Thyroid gland (tissue), 4 donors: ENCODE data around the gene KRIT1. TPM values are rescaled to one million over a fixed set of nuclear protein-coding genes. Genes with fewer than 3 reads are reported as not detected.
"Not testable (repeated sequence)": the region's sequence is repeated elsewhere in the genome, so short reads cannot be mapped to it uniquely, and the experiment has no call there.

Source experiments
- DNase-seq, 2 donors: peaks; one replicate each; pipeline ENCODE4 v3.0.0-alpha.2; 2019
- H3K27ac ChIP-seq, 3 donors: fragments of 200-600 bp; sonication (generic); 1 replicate in 2 of 3; 2 replicates in 1 of 3; pipeline ENCODE4 v1.5.1; 2016 to 2019; ENCODE audit warnings: mild to moderate bottlenecking in 1 of 3, moderate library complexity in 1 of 3
- H3K27me3 ChIP-seq: fragments of 200-600 bp; sonication (generic); one replicate; pipeline ENCODE4 v1.5.1; 2019
- H3K36me3 ChIP-seq, 2 donors: fragments of 200-600 bp; sonication (generic); one replicate each; pipeline ENCODE4 v1.5.1; 2016 to 2019
- H3K4me1 ChIP-seq, 2 donors: fragments of 200-600 bp; sonication (generic); one replicate each; pipeline ENCODE4 v1.5.1; 2017 to 2019
- H3K4me3 ChIP-seq, 3 donors: fragments of 200-600 bp; sonication (generic); replicated peaks in 1 of 3; 1 replicate in 2 of 3; 2 replicates in 1 of 3; pipeline ENCODE4 v1.5.1; 2016; ENCODE audit warnings: mild to moderate bottlenecking in 1 of 3
- H3K9me3 ChIP-seq: fragments of 200-600 bp; sonication (generic); one replicate; pipeline ENCODE4 v1.5.1; 2017
- POLR2A ChIP-seq, 2 donors: fragments of 450-650 bp; IDR thresholded peaks; one replicate each; pipeline ENCODE4 v1.6.1; 2017; ENCODE audit warnings: antibody characterized with exemption in 2 of 2, mild to moderate bottlenecking in 2 of 2, moderate library complexity in 1 of 2
- WGBS, 2 donors: methylation state at CpG; one replicate each; pipeline ENCODE4 v1.1.5; 2017; 5-methylcytosine and 5-hydroxymethylcytosine counted together
- intact Hi-C: fragments of 100-400 bp; cut with DNase I; formaldehyde crosslinking; loops from one replicate; pipeline ENCODE4 v1.15.1; 2023
- total RNA-seq, 4 donors: library from RNA; depleted of rRNA; stranded (reverse); fragments of >200 nt; gene quantifications; one replicate each; pipeline ENCODE4 v1.2.3, GENCODE V29; 2016
- TF ChIP-seq, protein P1 (sequence below), 6 experiments: fragments of 200-600 bp in 3 of 6; fragments of 450-650 bp in 3 of 6; sonication (generic) in 3 of 6; IDR thresholded peaks; one replicate each; pipeline ENCODE4 v1.5.1; 2016 to 2019; ENCODE audit warnings: antibody characterized with exemption in 6 of 6, mild to moderate bottlenecking in 2 of 6, inconsistent platforms in 1 of 6, moderate library complexity in 1 of 6

KRIT1 gene
- total RNA-seq, 4 donors from 2014 or later = 98.9 to 137 (median 111) TPM

DNA sequence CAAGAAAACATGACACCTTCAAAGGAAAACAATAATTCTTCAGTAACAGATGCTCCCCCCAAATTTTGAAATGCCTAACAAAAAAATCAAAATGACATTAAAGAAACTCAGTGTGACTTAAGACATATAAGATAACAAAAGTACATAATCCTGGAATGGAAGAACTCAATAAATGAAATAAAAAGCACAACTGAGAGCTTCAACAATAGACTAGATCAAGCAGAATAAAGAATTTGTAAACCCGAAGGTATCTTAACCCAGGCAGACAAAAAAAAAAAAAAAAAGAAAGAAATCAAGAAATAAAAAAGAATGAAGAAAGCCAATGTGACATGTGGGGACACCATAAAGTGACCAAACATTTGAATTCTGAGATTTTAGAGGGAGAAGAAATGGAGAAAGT, 39.0 kb downstream of the KRIT1 start:
- TF ChIP-seq, protein P1, sequence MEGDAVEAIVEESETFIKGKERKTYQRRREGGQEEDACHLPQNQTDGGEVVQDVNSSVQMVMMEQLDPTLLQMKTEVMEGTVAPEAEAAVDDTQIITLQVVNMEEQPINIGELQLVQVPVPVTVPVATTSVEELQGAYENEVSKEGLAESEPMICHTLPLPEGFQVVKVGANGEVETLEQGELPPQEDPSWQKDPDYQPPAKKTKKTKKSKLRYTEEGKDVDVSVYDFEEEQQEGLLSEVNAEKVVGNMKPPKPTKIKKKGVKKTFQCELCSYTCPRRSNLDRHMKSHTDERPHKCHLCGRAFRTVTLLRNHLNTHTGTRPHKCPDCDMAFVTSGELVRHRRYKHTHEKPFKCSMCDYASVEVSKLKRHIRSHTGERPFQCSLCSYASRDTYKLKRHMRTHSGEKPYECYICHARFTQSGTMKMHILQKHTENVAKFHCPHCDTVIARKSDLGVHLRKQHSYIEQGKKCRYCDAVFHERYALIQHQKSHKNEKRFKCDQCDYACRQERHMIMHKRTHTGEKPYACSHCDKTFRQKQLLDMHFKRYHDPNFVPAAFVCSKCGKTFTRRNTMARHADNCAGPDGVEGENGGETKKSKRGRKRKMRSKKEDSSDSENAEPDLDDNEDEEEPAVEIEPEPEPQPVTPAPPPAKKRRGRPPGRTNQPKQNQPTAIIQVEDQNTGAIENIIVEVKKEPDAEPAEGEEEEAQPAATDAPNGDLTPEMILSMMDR (IDR thresholded peaks at IDR 0.05) = no peak
- no peak for TF ChIP-seq POLR2A (IDR thresholded peaks at IDR 0.05)
- DNase-seq = no peak
- WGBS, 2 donors = 88 to 96% methylated on average over 1 of the region's 1 CpG
- intact Hi-C loops = no loop called here
- Histone ChIP-seq H3K27me3 (no peaks in the 10 kb centered on the region), H3K36me3 (peaks cover 17 to 18% of the 10 kb centered on the region in 2 donors), H3K27ac (no peak overlapping the region), H3K4me1 (no peaks in the 10 kb centered on the region), H3K4me3 (no peak overlapping the region), H3K9me3 (no peaks in the 10 kb centered on the region)

DNA sequence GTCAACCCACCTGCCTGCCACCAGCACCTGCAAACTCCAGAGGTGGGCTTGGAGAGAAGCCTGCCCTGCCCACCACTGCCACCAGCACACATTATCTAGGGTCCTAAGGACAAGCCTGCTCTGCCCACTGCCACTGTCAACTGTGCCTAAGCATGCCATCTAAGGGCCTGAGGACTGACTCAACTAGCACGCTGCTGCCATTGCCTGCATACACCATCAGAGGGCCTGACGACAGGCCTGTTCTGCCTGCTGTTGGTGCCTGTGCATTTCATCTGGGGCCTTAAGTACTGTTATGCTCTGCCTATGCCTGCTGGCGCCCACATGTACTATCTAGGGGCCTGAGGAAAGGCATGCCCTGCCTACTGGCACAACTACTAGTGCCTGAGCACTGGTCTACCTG, 39.7 kb downstream of the KRIT1 start:
- no peaks in the 10 kb centered on the region for H3K27me3 ChIP-seq
- H3K4me3 ChIP-seq = no peak overlapping the region
- H3K36me3 ChIP-seq = peaks cover 11 to 18% of the 10 kb centered on the region in 2 donors
- no peak overlapping the region for H3K27ac ChIP-seq
- no peak for DNase-seq
- no peaks in the 10 kb centered on the region for H3K4me1 ChIP-seq
- TF ChIP-seq, protein P1 (IDR thresholded peaks at IDR 0.05) = no peak
- no peak for TF ChIP-seq POLR2A (IDR thresholded peaks at IDR 0.05)
- intact Hi-C loops = no loop called here
- 100% methylated on average over 1 of the region's 3 CpGs for WGBS, 2 donors
- H3K9me3 ChIP-seq = no peaks in the 10 kb centered on the region

DNA sequence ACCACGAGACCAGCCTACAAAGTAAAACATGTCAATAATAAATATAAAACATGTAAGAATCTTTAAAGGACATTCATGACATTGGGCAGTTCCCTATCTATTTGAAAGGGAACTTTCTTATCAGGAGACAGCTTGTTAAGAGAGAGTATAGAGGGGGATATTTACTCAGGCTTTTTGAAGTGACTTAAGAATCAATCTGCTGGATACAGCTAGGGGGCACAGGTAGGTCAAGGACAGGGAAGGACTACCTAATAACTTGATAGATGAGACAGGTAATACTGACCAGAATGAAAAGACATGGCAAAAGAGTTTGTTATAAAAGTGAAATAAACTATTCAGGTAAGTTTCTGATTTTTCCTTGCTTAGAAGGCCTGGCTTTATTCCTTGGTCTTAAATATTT, 44.9 kb downstream of the KRIT1 start:
- Histone ChIP-seq H3K9me3 (no peaks in the 10 kb centered on the region), H3K4me3 (no peak overlapping the region), H3K27ac (no peak overlapping the region), H3K27me3 (no peaks in the 10 kb centered on the region), H3K36me3 (peaks cover 19 to 28% of the 10 kb centered on the region in 2 donors), H3K4me1 (no peaks in the 10 kb centered on the region)
- no peak for DNase-seq
- 96 to 100% methylated on average over 1 of the region's 1 CpG for WGBS, 2 donors
- intact Hi-C loops = no loop called here
- TF ChIP-seq POLR2A (IDR thresholded peaks at IDR 0.05) = no peak
- TF ChIP-seq, protein P1 (IDR thresholded peaks at IDR 0.05) = peak in 1 of 6 experiments; percentile 9

DNA sequence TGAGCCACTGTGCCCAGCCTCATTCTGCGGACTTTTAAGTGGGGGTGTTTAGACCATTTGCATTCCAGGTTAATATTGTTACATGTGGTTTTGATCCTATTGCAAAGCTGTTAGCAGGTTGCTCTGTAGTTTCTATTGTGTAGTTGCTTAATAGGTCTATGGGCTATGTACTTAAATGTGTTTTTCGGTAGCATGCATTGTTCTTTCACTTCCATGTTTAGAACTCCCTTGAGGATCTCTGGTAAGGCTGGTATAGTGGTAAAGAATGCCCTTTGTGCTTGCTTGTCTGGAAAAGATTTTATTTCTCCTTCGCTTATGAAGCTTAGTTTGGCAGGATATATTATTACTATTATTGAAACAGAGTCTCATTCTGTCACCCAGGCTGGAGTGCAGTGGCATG, 53.4 kb downstream of the KRIT1 start:
- Histone ChIP-seq H3K27ac (no peak overlapping the region), H3K9me3 (no peaks in the 10 kb centered on the region), H3K4me3 (no peak overlapping the region), H3K27me3 (no peaks in the 10 kb centered on the region), H3K4me1 (no peaks in the 10 kb centered on the region), H3K36me3 (no peaks in the 10 kb centered on the region)
- DNase-seq = no peak
- 96% methylated on average over 3 of the region's 3 CpGs for WGBS, 2 donors
- TF ChIP-seq, protein P1 (IDR thresholded peaks at IDR 0.05) = no peak
- no peak for TF ChIP-seq POLR2A (IDR thresholded peaks at IDR 0.05)
- intact Hi-C loops = no loop called here

- H3K4me3 ChIP-seq, H3K36me3 ChIP-seq, H3K9me3 ChIP-seq, H3K27me3 ChIP-seq, intact Hi-C loops, H3K27ac ChIP-seq, H3K4me1 ChIP-seq, DNase-seq: not testable (repeated sequence)
- WGBS, 2 donors = 96 to 98% methylated on average over 14 to 15 of the region's 15 CpGs
Observed at GRCh38 chr7:92189246-92189645, 56.5 kb downstream of the KRIT1 start.

GRCh38 chr7:92184294-92184693, 61.4 kb downstream of the KRIT1 start:
- H3K36me3 ChIP-seq, intact Hi-C loops, H3K9me3 ChIP-seq, H3K27me3 ChIP-seq, H3K4me3 ChIP-seq, H3K4me1 ChIP-seq, DNase-seq, H3K27ac ChIP-seq: not testable (repeated sequence)
- 70 to 80% methylated on average over 1 of the region's 1 CpG for WGBS, 2 donors
